AG04450 (cell line): ENCODE measurements around the gene USP16. TPM values are rescaled to one million over a fixed set of nuclear protein-coding genes. Genes with fewer than 3 reads are reported as not detected.

Experiments
- CTCF ChIA-PET: fragments of 300-600, 350-600 bp; formaldehyde crosslinking; extraction: SDS; loops from one replicate; lab custom pipeline; 2022; ENCODE audit warnings: antibody characterized with exemption, inconsistent platforms; lab: Charles Lee
- POLR2A ChIA-PET: fragments of 350-600 bp; formaldehyde crosslinking; extraction: SDS; loops from one replicate; lab custom pipeline; 2021; ENCODE audit warnings: antibody characterized with exemption, inconsistent platforms; lab: Yijun Ruan, JAX
- DNase-seq: peaks from one replicate; pipeline ENCODE4 v3.0.0-alpha.2; 2011; ENCODE audit warnings: low read depth, low spot score
- H3K27ac ChIP-seq: one replicate; pipeline ENCODE4 v1.5.1; 2012; ENCODE audit warnings: low read depth, low read length, control low read depth
- H3K27me3 ChIP-seq: one replicate; pipeline ENCODE4 v1.6.0; 2012; ENCODE audit warnings: low read length; ENCODE audit not compliant: control insufficient read depth, insufficient read depth
- H3K4me3 ChIP-seq: 2 replicates; pipeline ENCODE4 v1.5.1; 2011; ENCODE audit warnings: mild to moderate bottlenecking, low read depth, low read length, control low read depth
- H3K9me3 ChIP-seq: 2 replicates; pipeline ENCODE4 v1.5.1; 2012; ENCODE audit warnings: low read length; ENCODE audit not compliant: control insufficient read depth, insufficient read depth
- CTCF ChIP-seq: IDR thresholded peaks from 2 replicates; pipeline ENCODE4 v1.5.1; 2011; ENCODE audit warnings: low read depth, low read length, control low read depth, inconsistent platforms
- polyA plus RNA-seq: library from polyadenylated mRNA; depleted of rRNA; stranded (reverse); fragments of >200 nt; gene quantifications from 2 replicates; pipeline ENCODE4 v1.2.3, GENCODE V29; 2011

USP16 gene
- polyA plus RNA-seq, 1 experiment = 35.6 TPM

GRCh38 chr21:29053011-29053553 is 28.6 kb downstream of the USP16 start:
- TF ChIP-seq CTCF = no peak
- Histone ChIP-seq H3K27ac (peak overlapping the region; percentile 54), H3K4me3 (no peak overlapping the region), H3K9me3 (no peaks in the 10 kb centered on the region), H3K27me3 (no peaks in the 10 kb centered on the region)
- ChIA-PET CTCF (no interaction called here), POLR2A (no interaction called here)
- DNase-seq = no peak

GRCh38 chr21:29053656-29054055 is 29.2 kb downstream of the USP16 start:
- DNase-seq = peak; percentile 18
- no peak for TF ChIP-seq CTCF
- peak overlapping the region; percentile 54 for H3K27ac ChIP-seq
- ChIA-PET CTCF (no interaction called here), POLR2A (no interaction called here)
- no peaks in the 10 kb centered on the region for H3K27me3 ChIP-seq
- no peaks in the 10 kb centered on the region for H3K9me3 ChIP-seq
- H3K4me3 ChIP-seq = no peak overlapping the region

GRCh38 chr21:29055080-29055479 is 30.6 kb downstream of the USP16 start:
- TF ChIP-seq CTCF = no peak
- DNase-seq = no peak
- ChIA-PET CTCF (no interaction called here), POLR2A (no interaction called here)
- peak overlapping the region; percentile 11 for H3K27ac ChIP-seq
- H3K4me3 ChIP-seq = no peak overlapping the region
- H3K27me3 ChIP-seq = no peaks in the 10 kb centered on the region
- H3K9me3 ChIP-seq = no peaks in the 10 kb centered on the region

- ChIA-PET CTCF (interaction anchor here (1.1 kb wide), 1 partner anchor 30 kb away, joined by 3 read pairs; no protein-coding TSS in a partner anchor), POLR2A (no interaction called here)
- no peaks in the 10 kb centered on the region for H3K9me3 ChIP-seq
- H3K4me3 ChIP-seq = no peak overlapping the region
- H3K27me3 ChIP-seq = no peaks in the 10 kb centered on the region
- TF ChIP-seq CTCF = no peak
- no peak overlapping the region for H3K27ac ChIP-seq
- DNase-seq = no peak
These were observed 31.5 kb downstream of the USP16 start for GRCh38 chr21:29056005-29056404.

- no peak overlapping the region for H3K27ac ChIP-seq
- DNase-seq = no peak
- ChIA-PET CTCF (interaction anchor here (1.1 kb wide), 1 partner anchor 31 kb away, joined by 3 read pairs; no protein-coding TSS in a partner anchor), POLR2A (no interaction called here)
- no peaks in the 10 kb centered on the region for H3K9me3 ChIP-seq
- no peak overlapping the region for H3K4me3 ChIP-seq
- TF ChIP-seq CTCF = no peak
- H3K27me3 ChIP-seq = no peaks in the 10 kb centered on the region
These were observed 32.1 kb downstream of the USP16 start for GRCh38 chr21:29056538-29057050.
